Left forelimb (tissue), 1 donor: Measurements from ENCODE around the gene MACROD1.
"Not testable (repeated sequence)": the region's sequence is repeated elsewhere in the genome, so short reads cannot be mapped to it uniquely, and the experiment has no call there.

Experiments
- DNase-seq: peaks from one replicate; pipeline ENCODE4 v3.0.0-alpha.2; 2018; ENCODE audit warnings: low spot score

The MACROD1 gene

GRCh38 chr11:64185175-64185692, 19.3 kb upstream of the MACROD1 start:
- no peak for DNase-seq

DNA sequence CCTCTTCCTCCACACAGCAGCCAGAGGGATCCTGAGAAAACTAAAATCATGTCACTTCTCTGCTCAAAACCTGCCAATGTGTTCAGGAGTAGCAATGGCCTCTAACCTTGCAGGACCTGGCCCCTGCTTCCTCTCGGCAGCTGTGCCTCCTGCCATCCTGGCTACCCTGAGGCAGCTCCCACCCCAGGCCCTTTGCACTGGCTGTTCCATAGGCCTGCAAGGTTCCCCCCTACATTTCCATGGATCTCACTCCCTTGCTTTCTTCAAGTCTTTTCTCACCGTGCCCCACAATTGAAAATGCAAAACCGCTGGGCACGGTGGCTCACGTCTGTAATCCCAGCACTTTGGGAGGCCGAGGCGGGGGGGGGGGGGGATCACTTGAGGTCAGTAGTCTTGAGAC, 18.0 kb upstream of the MACROD1 start:
- no peak for DNase-seq

DNA sequence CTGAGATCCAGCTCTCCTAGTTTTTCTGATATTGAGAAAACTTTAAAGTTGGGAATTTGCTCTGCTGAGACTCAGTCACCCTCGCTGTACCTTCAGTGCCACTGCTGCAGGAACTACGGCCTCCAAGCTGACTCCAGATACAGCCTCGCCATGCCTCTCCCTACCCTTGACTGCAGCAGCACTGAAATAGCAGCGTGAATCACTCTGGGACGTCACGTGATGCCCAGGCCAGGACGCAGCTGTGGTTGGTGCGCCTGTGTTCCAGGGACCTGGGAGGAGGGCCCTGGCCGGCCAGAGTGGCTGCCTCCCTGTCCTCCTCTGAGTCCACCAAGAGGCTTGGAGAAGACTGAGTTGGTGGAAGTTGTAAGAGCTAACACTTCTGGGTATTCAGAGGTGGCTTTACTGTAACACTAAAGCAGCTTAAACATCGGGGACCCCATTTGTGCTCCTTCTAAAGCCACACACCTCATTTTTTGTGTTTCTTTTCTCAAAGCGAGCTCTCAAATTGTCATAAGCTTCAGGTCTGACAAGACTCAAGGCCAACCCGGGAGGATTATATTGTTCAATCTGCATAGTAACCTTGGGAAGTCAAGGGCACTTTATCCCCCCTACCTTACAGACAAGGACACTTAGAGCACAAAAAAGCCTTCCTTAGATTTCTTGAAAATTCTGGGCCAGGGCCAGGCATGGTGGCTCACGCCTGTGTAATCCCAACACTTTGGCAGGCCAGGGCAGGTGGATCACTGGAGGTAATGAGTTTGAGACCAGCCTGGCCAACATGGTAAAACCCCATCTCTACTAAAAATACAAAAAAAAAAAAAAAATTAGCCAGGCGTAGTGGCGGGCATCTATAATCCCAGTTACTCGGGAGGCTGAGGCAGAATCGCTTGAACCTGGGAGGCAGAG, 15.8 kb upstream of the MACROD1 start:
- DNase-seq, result peak; percentile 89

- no peak for DNase-seq
Observed at GRCh38 chr11:64180891-64181290, 15.0 kb upstream of the MACROD1 start.

- no peak for DNase-seq
Observed at GRCh38 chr11:64178951-64179639, 13.2 kb upstream of the MACROD1 start.

GRCh38 chr11:64178203-64178602, 12.3 kb upstream of the MACROD1 start:
- DNase-seq, result no peak

- no peak for DNase-seq
Observed at GRCh38 chr11:64176751-64177150, 10.8 kb upstream of the MACROD1 start.

DNA sequence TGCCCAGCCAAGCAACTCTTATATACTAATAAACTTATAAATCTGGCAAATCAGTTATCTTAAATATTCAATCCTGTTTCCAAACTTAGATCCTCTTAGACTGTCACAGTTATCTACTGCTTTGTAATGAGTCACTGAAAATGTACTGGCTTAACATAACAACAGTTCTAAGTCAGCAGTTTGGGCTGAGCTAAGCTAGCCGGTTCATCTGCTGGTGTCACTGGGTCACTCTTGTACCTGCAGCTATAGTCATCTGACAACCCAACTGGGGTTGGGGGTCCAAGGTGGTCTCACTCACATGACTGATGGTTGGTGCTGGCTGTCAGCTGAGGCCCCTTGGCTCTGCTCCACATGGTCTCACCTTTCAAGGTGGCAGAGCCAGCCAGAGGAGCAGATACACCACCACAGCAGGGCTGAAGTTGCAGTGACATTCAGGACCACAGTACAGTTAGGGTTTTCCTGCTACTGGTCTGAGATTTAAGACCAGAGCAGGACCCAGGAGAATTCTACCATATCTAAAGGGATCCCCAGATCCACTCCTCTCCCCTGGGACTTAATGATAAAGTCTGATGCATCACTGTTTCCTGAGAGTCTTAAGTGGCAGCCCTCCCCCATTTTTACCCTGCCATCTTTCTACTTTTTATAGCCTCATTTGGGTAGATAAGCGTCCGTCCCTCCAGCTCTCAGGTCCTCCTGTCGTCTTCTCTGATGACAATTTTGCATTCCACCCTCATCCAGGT, 7.9 kb upstream of the MACROD1 start:
- no peak for DNase-seq

DNA sequence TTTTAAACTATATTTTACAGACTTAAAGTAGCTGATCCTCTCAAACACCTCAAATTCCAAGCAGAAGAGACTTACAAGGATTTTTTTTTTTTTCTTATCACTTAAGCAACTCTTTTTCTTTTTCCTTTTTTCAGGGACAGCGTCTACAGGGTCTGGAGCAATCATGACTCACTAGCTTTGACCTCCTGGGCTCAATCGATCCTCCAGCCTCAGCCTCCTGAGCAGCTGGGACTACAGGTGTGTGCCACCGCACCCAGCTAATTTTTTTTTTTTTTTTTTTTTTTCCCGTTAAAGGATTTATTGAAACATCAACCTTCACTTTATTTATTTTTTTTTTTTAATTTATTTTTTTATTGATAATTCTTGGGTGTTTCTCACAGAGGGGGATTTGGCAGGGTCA, 4.5 kb upstream of the MACROD1 start:
- DNase-seq, result no peak

- DNase-seq, result no peak
Observed at GRCh38 chr11:64165481-64165841, 452 bp downstream of the MACROD1 start.

GRCh38 chr11:64164392-64165312, 1.3 kb downstream of the MACROD1 start:
- no peak for DNase-seq

GRCh38 chr11:64163951-64164350, 2.0 kb downstream of the MACROD1 start:
- no peak for DNase-seq

DNA sequence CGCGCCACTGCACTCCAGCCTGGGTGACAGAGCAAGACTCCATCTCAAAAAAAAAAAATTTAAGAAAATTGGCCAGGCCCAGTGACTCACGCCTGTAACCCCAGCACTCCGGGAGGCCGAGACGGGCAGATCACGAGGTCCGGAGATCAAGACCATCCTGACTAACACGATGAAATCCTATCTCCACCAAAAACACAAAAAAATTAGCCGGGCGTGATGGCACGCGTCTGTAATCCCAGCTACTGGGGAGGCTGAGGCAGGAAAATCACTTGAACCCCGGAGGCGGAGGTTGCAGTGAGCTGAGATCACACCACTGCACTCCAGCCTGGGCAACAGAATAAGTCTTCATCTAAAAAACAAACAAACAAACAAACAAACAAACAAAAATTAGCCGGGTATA, 3.1 kb downstream of the MACROD1 start:
- DNase-seq, result not testable (repeated sequence)

DNA sequence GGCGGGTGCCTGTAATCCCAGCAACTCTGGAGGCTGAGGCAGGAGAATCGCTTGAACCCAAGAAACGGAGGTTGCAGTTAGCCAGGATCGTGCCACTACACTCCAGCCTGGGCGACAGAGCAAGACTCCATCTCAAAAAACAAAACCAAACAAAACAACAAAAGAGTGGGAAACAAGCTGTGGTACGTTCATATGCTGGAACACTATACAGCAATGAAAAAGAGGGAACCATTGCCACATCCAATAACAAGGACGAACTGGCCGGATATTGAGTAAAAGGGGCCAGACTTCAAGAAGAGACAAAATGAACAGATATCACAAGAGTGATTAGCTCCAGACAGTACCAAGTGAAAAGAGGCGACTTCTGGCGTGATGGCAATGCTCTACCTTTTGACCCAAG, 4.9 kb downstream of the MACROD1 start:
- DNase-seq, result no peak

DNA sequence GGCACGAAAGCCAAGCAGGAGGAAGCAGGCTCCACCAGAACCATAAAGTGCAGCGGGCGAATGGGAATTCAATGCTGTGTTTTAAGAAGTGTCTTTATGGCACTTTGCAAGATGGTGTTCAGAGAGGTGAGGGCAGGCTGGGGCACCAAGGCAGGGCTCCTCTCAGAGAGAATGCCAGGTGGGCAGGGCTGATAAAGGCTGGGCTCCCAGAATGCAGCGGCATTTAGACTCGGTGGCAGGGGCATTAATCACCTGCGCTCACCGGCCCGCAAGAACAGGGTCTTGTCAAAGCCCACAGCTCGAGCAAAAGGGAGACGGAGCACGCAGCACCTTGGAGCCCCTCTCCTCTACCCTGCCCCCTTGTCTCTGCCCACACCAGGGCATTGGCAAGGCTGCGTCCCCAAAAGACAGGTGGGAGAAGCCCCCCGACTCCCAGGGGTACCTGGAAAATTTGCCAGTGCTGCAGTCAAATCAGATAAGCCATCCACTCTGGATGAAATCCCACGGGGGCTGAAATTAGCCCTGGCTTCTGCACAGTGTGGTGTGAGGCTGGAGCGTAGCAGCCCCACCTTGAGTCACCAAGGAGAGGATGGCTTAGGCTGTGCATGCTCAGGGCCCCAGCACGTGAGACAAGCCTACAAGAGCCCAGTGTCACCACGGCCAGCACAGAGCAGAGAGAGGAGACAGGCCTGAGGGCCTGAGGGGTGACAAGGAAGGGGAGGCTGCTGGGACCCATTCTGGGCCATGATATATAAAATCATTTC, 8.1 kb downstream of the MACROD1 start:
- DNase-seq, result no peak

GRCh38 chr11:64156235-64157011, 9.5 kb downstream of the MACROD1 start:
- DNase-seq, result no peak

GRCh38 chr11:64153812-64154211, 12.1 kb downstream of the MACROD1 start:
- DNase-seq, result no peak

DNA sequence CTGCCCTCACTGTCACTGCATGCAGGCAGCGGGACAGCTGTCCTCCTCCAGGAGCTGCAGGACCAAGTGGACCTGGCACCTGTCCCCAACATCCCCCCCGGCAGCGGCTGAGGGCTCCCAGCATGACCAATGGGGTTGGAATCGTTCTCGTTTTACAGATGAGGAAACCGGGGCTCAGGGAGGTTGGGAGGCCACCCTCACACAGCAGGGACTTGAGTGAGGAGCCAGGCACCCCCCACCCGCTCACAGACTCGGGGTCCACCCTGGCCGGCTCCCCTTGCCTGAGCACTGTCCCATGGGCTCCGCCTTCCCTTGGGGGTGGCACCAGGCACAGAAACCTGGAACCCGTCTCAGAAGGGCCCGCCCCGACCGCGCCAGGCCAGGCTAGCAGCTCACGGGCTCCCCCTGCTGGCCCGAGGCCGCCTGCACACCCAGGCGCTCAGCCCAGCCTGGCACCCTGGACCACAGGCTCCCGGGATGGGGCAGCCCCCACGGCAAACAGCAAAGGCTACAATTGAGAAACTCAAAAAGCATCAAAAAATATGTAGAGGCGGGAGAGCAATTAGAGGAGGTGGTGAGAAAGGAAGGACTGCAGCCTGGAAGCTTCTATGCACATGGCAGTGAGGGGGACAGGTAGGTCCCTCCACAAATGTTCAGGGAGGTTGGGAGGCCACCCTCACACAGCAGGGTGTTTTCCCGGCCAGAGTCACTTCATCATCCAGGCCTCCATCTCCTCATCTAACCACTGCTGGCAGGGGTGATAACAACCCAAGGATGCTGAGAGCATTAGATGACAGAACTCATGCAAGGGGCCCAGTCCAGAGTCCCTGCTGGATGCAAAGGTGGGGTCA, 12.8 kb downstream of the MACROD1 start:
- DNase-seq, result peak; percentile 82

DNA sequence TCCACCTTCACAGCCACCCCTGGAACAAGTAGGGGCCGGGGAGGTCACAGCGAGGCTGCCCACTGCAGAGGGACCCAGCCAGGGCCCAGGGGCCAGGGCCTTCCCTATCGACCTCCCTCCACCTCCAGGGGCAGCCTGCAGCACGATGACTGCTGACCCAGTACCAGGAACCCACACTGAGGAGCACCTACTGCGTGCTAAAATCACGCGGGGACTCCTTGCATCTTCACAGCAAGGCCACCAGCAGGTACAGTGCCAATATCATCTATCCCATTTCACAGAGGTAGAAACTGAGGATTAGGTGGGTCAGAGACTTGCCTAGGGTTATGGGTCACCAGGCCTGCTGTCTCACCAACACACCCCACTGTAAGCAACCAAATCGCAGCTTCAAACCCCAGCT, 14.6 kb downstream of the MACROD1 start:
- no peak for DNase-seq
